HG02642 (cell line): ENCODE measurements around the gene NRAS.

Experiments used
- ATAC-seq: cut with Tn5 transposase; IDR thresholded peaks from one replicate; pipeline ENCODE4 v1.9.1; 2021; ENCODE audit warnings: mild to moderate bottlenecking; ENCODE audit not compliant: unreplicated experiment, poor library complexity

NRAS gene

DNA sequence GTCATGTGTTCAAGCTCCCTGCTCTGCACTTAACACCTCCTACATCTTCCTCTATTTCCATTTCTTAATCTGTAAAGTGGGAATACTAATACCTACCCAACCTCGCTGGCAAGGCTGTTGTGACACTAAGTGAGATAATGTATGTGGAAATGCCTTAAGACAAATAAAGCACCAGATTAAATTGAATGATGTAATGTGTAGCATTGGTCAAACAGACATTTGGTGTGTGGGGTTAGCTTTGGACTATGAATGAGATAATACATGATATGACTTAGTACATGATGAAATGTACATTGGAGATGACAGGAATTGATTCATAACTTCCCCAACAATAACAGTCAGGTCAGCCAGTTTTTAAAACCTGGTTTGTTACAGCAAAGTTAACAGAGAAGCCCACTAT lies 26.4 kb downstream of the NRAS start:
- ATAC-seq = no peak

DNA sequence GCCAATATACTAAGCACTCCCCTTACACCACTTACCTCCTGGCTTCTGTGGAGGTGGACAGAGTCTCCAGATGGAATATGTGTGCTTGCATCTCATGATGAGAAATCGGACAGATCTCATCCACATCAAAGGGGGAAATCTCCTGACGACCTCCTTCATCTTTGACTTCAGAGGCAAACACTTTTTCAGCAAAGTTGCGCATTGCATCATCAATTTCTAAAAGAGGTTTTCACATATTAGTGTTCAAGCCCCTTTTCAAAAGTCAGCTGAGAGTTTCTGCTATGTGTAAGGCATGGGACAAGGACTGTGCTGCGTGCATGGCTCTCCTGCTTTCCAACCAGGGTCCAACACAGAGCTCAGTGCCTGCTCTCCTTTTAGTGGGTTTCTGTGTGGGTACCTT lies 28.0 kb downstream of the NRAS start:
- ATAC-seq = no peak

DNA sequence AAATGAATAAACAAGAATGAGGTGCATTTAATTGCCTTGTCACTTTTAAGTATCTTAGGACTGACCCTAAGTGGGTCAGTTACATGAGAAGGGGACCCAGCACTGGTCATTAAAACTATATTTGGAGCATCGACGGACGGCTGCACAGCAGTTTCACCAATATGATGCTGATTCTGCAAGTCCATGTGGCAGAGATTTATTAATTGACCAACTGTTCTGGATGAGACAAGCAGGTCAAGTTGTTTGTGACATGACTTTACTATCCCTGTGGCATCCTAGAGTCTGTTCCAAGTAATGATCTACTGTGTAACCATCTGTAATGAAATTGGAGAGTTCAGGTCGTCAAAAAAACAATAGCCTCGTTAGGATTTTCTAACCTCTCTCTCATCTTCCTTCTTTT lies 30.7 kb downstream of the NRAS start:
- no peak for ATAC-seq

DNA sequence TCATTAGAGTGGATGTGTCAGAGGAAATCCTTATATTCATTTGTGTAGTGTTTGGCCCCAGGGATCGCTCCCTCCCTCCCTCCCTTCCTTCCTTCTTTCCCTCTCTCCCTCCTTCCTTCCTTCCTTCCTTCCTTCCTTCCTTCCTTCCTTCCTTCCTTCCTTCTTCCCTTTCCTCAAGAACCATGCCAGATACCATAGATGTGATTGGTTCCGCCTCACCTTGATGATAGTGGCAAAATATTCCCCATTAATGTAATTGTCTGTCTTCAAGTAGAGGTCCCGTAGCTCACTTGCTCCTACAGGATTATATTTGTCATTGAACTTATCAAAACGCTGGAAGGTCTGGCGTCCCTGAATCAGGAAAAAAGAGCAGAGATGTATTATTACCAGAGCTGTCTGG lies 38.9 kb downstream of the NRAS start:
- no peak for ATAC-seq

DNA sequence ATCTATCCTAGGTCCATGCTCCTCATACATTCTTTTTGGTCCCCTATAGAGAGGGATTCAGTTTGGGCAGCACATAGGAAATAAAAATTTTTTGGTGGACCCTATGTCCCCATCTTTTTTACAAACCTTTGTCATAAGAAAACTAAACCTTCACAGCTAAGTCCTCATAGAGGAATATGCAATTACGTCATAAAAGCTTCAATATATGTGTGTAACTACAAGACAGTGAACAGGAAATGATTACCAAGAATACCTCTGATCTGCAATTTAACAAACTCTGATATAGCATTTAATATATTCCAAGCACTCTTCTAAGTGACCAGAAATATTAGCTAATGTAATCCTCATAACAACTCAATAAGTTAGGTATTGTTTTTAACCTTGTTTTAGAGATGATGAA lies 40.5 kb downstream of the NRAS start:
- ATAC-seq = no peak

DNA sequence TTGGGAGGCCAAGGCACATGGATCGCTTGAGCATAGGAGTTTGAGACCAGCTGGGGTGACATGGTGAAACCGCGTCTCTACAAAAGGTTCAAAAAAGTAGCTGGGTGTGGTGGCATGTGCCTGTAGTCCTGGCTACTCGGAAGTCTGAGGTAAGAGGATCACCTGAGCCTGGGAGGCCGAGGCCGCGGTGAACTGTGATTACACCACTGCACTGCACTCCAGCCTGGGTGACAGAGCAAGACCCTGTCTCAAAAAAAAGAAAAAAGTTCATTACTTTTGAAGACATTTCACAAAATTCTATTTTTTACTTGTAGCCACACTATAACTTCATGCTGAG lies 44.7 kb downstream of the NRAS start:
- no peak for ATAC-seq

DNA sequence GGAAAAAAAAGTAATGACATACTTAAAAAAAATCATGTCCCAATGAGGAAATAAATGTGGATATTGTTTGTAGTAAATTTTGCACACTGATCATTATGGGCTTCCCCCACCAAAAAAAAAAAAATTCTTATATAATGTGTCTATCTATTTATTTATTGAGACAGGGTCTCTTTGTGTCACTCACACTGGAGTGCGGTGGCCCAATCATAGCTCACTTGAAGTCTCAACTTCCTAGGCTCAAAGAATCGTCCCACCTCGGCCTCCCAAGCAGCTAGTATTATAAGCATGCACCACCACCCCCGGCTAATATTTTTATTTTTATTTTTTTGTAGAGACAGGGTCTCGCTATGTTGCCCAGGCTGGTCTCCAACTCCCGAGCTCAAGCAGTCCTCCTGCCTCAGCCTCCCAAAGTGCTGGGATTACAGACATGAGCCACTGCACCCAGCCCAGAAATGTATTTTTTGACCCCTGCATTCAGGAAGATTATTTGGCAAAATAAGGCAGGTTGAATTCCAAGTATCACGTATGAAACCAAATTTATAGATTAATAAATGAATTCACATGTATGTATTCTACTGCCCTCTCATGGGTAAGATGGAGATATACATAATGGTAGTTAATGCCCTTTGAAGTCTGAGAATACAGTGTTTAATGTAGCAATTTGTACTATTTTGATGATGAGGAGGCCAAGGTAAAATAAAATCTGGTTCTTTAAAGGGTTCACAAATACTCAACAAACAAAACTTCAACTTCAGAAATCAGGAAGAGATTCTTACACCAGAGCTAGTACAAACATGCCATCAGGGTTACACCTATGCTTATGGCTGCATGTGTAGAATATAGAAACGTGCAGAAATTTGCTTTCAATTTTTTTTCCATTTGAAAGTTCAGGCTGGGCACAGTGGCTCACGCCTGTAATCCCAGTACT lies 45.3 kb downstream of the NRAS start:
- no peak for ATAC-seq

DNA sequence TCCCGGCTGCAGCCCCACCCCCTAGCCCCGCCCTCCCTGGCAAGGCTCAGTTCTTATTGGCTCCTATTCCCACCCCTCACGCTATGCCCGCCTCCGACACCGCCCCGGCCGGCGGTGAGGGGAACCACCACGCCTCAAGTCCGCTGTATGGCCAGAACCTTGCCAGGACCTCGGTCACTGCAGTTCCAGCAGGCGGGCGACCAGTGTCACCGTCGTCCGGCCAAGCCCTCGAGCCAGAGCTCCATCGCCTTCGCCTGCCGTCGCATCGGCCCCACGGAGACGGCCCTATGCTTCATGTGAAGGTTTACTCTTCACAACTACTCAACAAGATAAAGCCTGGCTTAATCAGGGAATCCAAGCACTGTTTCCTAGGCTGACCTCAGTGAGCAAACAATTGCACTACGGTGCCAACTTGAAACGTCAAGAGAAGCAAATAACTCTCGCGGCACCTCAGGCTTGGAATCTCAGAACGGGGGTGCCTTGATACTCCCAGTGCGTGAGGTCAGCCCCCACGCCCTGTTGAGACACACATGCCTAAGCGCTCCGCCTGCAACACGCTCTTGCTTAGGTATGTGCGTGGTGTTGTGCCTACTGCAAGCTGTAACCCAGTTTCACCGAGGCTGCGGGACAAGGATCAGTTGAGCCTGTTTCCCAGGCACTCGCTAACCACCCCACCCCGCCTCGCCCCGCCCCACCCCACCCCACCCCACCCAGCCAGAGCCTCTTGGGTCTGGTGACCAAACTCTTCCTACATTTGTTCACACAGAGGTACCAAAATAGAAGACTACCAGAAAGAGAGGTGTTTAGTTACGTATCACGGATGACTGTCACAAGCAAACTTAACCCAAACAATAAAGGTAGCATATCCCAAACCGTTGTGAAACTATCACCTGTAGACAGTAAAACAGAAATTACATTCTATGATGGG lies 46.2 kb downstream of the NRAS start:
- peak; percentile 99 for ATAC-seq

DNA sequence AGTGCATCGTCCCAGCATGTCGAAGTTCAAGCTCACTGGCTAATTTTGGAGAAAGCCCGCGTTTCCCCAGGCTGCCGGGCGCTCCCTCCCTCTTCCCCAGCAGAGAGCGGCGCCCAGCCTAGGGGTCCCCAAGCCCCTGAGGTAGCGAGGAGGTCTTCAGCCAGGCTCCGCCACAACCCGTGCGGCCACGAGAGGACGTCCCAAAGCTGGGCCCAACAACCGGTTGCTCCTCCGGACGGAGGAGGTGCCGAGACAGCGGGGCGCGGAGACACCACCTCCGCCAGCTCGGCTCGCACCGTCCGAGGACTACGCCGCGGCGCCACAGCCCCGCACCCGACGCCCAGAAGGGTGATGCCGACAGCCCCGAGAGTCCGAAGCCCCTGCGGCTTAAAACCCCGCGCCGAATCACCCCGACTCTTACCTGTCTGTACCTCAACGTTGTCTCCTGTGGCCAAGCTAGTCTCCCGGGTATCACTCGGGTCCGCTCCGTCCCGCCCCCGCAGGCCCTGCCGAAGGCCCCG lies 46.9 kb downstream of the NRAS start, which contains the start of gene DENND2C:
Gene DENND2C (minus strand): TSS at position 488 of the 521 bp plus-strand sequence. CDS start 44,065 bp downstream, outside the sequence.
- peak; percentile 70 for ATAC-seq

DNA sequence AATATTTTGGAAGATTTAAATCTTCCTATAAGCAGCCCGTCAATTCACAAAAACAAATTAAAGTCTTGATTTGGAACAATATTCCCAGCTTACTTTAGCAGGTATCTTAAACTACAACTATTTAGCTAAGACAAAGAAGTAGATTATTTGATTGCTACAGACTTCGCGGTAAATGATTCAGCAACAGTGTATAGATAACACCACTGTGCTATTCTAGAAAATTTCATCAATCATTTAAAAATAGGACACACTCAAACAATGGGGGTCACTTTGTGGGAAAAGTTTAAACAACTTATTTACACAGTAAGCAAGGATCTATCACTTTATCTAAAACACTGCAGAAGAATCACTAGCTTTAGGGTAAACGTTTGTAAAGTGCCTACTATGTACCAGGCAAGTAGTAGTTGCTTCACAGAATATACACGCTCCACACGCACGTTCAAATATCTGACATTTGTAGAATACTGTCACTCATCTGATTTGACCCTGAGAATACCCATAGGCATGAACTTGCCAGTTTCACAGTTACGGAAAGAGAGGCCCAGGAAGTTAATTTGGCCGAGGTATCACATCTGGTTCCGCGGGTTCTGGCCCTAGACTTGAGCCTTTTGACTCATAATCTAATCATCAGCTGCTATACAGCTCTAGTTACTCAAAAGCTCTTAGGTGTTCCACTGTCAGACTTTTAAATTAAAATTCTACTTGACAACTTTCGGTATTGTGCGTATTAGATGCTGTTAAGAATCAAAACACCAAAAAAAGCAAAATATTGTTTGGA lies 47.6 kb downstream of the NRAS start:
- no peak for ATAC-seq

DNA sequence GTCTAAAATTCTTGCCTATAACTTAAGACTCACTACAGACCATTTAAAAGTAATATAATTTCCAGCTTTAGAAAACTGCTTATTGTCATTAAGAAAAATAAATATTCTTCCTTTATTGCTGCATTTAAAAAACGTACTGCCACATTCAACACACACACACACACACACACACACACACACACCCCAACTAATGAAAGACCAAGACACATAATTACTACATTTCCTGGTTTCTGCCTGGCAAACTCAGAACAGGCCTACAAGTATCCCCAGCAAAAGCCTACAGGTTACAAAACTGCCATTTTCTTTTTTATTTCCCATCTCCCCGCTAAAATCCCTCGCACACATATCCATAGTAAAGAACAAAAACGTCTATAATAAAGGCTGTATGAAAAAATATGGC lies 48.2 kb downstream of the NRAS start:
- no peak for ATAC-seq

DNA sequence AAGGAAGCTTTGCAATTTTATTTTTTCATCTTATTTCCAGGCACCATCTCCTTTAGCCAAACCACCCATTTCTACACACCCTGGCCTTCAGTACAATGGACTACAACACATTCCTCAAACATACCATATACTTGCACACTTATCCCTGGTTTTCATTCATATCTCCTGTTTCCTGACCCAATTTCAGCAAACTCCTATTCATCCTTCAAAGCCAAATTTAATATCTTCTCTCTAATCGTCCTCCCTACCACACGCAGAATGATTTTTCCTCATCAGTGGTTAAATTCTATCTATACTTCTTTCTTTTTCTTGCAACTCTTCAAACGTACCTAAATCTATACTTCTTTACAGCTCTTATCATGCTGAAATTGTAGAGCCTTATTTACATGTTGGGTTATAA lies 49.6 kb downstream of the NRAS start:
- ATAC-seq = no peak

DNA sequence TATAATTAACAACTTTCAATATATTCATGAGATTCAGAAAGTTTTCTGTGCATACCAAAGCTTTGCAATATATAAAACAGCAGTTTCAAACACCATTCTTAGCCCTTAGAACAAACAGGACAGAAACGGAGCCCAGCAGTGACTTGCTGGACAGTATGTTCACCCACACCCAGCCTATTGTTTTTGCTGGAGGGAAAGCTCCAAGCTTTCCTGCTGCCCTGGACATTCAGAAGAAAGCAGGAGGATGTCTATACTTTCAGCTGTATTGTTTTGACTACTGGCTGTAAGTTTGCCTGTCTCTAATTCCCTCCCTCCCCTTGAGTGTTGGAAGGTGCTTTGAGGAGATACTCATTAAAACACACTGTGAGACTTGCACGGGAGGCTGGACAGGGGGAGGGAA lies 56.3 kb downstream of the NRAS start:
- no peak for ATAC-seq
